ENCODE measurements around the gene TLL2.

TLL2 gene

DNA sequence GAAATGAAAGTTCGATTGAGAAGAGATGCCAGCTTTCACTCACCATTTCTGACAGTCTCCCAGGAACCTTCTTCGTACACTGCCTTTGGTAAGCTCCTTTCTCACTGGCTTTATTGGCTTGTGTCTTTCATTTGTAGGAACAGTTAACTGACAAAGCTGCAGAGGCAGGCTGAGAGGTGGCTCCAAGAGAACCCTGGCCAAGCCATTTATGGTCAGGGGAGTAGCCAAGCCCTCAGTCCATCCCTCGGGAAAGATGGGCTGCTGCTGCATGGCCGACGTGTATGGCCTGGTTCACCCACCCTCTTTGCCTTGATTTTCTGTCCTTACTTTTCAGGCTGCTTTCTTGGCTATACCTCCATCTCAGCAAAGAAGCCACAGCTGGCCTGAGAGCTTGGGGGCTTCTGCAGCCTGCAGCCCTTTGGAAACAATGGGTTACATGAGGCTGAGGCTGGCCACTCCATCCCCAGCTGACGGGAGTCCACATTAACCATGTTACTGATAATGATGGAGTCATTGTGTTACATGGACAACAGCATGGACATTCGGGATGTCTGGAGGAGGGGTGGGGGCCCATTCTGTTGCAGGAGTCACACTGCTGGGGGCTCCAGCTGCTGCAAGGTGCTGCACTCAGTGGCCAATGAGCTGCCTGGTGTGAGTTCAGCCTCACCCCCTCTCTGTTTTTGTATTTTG is 154.7 kb downstream of the TLL2 start, which contains the start of gene OPALIN:
Gene OPALIN, minus strand, starts transcription at position 152 of the 690 bp plus-strand sequence. Its CDS starts 106 bp downstream, at position 46.
- DNase-seq (ENCODE audit: low read depth): no peak

DNA sequence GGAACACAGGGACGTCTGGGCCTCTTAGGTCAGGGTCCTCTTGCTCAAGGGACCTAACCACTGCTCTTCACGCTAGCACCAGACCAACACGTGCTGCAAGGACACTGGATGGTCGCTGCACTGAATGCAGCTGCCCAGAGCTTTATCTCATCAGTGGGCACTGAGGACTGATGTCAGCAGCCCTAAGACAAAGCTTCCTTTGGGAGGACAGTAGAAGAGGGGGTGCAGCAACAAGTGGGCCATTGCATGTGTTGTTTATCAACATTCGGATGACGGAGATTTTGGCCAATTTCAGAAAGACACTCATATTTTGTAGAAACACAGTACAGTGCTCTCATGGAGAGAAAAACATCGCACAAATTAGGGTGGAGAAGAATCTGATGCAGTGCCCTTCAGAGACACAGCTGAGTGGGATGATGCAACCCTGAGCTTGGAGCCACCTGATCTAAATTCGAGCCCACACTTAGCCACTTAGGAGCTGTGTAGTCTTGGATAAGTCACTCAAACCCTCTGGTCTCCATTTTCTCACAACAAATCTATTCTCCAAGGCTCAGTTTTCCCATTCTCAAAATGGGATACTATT is 156.6 kb downstream of the TLL2 start:
- no peak for DNase-seq (ENCODE audit: low read depth)

DNA sequence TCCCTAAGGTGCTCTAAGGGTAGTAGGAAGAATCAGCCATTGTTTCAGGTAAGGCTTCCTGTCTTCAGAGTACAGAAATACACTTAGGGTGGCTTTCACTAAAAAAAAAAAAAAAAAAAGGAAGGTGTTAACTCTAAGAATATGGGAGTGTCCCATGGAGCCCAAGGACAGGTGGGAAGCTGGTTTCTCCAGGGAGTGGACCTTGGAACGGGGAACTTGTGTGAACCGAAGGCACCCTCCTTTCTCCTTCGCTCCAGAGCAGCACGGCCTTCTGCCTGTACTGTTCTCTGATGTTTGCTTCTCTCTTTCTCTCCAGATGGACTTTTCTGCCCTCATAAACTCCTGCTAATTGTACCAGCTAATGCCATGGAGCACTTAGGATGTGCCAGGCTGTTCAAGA is 161.1 kb downstream of the TLL2 start:
- DNase-seq (ENCODE audit: low read depth): no peak

DNA sequence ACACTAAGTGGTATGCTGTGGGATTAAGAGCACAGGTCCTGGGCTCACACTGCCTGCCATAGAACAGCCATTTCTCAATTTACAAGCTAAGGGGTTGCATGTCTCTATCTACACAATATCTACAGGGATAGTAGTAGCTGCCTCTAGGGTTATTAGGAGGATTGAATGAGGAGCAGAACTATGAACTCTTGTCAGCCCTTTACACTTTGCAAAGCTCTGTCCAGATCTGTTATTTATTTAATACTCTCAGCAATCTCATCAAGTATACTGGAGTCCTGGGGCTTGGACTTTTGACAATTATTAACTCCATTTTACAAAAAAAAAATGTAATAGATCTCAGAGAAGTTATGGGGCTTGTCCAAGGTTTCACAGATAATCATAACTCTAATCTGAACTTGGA is 161.7 kb downstream of the TLL2 start:
- no peak for DNase-seq (ENCODE audit: low read depth)

DNA sequence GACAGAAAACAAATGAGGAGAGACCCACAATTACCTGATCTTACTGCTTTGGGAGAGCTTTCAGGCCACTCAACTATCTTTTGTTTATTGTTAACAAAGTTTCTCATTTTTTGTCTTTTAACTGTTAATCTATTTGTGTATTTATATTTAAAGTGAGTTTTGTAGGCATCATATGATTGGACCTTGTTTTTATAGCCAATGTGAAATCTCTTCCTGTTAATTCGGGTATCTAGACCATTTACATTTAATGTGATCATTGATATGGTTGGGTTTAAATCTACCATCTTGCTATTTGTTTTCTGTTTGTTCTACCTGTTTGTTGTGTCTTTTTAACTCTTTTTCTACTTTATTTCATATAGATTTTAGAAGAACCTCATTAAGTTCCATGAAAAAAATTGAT is 167.4 kb downstream of the TLL2 start:
- no peak for DNase-seq (ENCODE audit: low read depth)

DNA sequence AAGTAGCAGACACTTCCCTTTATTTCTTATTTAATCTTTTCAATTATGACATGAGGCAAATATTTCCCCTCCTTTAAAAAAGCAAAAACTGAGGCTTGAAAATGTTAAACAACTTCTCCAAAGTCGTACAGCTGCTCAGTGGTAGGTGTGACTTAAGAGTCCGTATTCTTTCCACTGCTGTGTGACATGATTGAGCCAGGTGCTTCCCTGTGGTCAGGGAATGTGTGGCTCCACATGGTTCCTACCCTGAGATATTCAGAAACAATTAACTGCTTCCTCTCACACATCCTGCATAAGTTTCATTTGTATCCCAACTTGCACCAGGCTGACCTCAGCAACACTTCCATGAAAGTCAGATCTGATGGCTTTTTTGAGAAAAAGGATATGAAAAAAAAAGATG is 168.5 kb downstream of the TLL2 start:
- no peak for DNase-seq (ENCODE audit: low read depth)

GRCh38 chr10:96344178-96344577 is 169.5 kb downstream of the TLL2 start:
- DNase-seq (ENCODE audit: low read depth): no peak

- no peak for DNase-seq (ENCODE audit: low read depth)
Measured at GRCh38 chr10:96342402-96342801, 171.3 kb downstream of the TLL2 start.

DNA sequence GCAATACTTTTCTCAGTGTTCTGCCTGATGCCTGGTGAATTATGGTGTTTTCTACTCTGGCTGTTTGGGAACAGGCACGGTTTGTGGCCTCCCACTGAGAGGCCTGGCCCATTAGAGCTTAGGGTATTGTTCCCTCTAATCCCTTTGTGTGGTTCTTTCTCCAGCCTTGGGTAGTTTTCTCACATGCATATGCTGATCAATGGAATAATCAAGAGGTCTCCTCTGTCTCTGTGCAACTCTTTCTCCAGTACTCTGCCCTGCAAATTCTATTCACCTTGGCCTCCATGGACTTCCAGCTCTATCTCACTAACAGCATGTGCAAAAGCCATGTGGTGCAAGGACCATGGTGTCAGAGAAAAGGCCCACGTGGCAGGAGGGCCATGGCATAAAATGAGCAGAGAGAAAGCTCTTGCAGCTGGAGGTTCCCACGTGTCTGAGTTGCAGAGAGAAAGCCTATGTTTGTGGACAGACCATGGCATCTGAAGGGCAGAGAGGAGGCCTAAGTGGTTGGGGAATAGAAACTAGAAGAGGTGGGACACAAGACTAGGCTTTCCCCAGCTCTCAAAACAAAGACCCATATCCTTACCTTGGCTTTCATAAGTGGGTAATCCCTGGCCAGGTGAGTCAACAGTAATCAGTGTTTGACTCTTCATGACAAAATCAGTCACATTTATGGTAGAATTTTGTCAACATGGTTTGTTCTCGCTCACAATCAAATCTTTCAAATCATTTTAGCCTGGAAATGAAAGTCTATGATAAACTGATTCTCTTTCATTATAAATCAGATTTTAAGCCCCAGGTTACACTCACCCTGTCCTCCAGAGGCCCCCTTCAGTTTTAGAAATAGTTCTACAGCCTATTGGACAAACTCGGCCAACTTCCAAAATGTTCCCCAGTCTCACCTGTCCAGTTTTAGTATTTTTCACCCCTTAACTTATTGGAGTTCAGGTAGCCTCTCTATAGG is 172.2 kb downstream of the TLL2 start:
- DNase-seq (ENCODE audit: low read depth): no peak

DNA sequence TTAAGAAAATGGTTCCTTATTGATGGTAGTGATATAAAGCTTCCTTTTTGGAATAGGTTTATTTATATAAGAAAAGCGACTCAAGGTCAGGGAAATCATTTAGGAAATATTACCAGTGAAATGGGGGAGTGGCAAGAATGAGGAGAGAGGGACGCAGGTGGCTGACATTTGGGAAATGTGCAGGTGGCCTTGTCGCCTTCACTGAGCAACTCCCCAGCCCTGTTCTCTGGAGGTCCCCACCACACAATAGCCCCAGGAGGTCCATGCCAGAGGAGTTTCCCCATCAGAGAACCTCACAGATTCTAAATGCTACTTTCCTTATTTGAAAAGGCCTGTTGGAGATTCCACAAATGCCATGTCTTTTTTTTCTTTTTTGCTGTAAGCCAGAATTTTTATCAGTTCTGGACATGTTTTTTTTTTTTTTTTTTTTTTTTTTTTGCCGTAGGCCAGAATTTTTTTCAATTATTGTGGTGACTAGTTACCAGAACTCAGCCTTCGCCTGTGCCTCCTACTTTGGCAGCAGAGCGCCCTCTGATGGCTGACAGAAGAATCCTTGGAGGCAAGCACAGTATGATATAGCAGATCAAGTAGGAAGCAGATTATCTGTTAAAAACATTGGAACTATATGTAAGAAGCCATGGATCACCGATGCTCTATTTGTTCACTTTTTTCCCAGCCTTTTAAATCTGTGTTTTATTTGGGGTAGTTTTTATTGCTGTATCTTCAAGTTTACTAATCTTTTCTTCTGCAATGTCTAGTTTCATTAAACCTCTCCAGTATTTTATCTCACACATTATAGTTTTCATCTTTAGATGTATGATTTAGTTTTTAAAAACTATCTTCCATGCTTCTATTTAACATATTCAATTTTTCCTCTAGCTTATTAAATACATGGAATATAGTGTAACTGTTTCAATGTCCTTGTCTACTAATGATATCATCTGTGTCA is 173.5 kb downstream of the TLL2 start:
- peak; percentile 48 for DNase-seq (ENCODE audit: low read depth)

DNA sequence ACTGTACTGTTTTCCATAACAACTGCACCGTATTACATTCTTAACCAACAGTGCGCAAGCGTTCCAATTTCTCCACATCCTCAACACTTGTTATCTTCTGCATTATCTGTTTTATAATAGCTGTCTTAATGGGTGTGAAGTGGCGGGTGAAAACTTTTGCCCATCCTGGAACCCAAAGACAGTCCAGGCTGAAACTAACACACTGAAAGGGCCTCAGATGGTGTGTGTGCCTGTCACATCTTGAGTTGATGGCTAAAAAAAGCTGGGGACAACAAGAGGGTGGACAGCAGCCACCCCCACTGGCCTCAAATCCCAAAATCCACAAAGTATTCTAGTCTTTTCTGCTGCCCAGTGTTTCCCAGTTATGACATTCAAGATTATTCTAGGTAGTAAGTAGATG is 174.3 kb downstream of the TLL2 start:
- no peak for DNase-seq (ENCODE audit: low read depth)

- no peak for DNase-seq (ENCODE audit: low read depth)
Measured at GRCh38 chr10:96338279-96338925, 175.3 kb downstream of the TLL2 start.

- no peak for DNase-seq (ENCODE audit: low read depth)
Measured at GRCh38 chr10:96337106-96337505, 176.6 kb downstream of the TLL2 start.

- no peak for DNase-seq (ENCODE audit: low read depth)
Measured at GRCh38 chr10:96334616-96335526, 178.9 kb downstream of the TLL2 start.

GRCh38 chr10:96333101-96333500 is 180.6 kb downstream of the TLL2 start:
- no peak for DNase-seq (ENCODE audit: low read depth)

DNA sequence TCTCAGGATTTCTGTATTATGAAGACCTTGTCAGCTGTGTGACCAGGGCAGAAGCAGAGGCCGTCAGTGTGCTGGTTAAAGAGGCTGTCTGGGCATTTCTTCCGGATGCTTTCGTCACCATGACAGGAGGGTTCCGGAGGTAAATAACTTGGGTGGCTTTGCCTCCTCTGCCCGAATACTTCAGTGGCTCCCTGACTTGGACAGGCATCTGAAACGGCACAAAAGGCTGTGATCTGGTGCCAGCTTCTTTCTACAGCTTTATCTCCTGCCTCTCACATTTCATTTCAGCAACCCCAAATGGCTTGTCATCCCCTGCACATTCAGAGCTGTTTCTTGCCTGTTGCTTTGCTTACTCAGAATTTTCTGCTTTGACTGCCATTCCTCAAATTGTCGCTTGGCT is 186.3 kb downstream of the TLL2 start:
- DNase-seq (ENCODE audit: low read depth): no peak

DNA sequence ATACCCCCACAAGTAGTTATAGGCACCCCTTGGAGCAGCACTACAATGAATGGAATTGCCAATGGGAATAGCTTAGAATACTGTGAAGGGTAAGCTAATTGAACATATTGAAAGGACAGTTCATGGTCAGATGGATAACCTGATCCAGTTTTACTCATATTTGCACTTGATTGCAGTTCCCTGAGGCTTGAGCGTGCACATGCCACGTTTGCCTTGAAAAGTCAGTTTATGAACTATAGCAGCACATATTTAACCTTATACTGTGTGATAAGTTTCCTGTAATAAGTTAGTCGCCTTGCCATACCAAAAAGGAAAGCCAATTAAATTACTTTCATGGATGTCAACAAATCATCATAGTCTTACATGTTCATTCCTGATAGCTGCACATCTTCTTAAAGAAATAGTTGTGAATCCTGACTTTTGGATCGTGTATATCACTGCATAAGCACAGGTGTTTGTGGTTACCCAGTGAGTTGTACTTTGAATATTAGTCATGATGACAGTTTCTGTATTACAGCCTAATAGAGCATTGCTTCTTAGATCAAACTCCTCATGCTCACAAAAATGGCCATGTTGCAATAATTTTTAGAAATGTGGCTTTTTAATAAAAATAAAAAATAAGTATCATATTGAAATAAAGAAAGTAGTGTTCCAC is 187.9 kb downstream of the TLL2 start:
- no peak for DNase-seq (ENCODE audit: low read depth)

GRCh38 chr10:96324447-96324846 is 189.3 kb downstream of the TLL2 start:
- no peak for DNase-seq (ENCODE audit: low read depth)

DNA sequence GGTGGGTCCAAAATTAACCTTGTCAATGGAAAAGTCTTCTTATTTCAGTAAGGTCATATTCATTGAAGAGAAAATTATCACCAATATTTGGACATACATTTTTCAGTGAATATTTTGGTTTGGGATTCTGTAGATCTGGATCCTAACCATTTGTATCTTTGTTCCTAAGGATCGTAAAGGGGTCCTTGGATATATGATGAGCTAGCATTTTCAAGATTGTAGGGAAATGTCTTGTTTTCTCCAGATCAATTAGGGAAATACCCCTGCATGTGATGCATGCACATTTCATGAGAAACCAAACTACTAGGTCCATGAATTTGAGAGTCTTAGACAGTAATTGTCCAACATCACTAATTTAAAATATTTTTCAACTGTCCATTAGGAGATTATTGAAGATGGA is 191.5 kb downstream of the TLL2 start:
- DNase-seq (ENCODE audit: low read depth): no peak

GRCh38 chr10:96321822-96322221 is 191.9 kb downstream of the TLL2 start:
- no peak for DNase-seq (ENCODE audit: low read depth)

Data from non-pigmented ciliary epithelial cell (primary cell).